Esophagus (tissue), 2 donors: ENCODE measurements around the gene ANKS1B. TPM values are rescaled to one million over a fixed set of nuclear protein-coding genes. Genes with fewer than 3 reads are reported as not detected.

Experiments used
- H3K27ac ChIP-seq, 2 donors: one replicate each; pipeline ENCODE4 v1.5.1; 2013; ENCODE audit warnings: low read depth in 2 of 2, mild to moderate bottlenecking in 2 of 2, inconsistent platforms in 1 of 2, low read length in 1 of 2, moderate library complexity in 1 of 2
- H3K27me3 ChIP-seq, 2 donors: one replicate each; pipeline ENCODE4 v1.6.1; 2013; ENCODE audit warnings: low read length in 2 of 2, control low read depth in 1 of 2, mild to moderate bottlenecking in 1 of 2; ENCODE audit not compliant: insufficient read depth in 2 of 2, control insufficient read depth in 1 of 2
- H3K36me3 ChIP-seq, 2 donors: one replicate each; pipeline ENCODE4 v1.6.1; 2013; ENCODE audit warnings: low read length in 1 of 2; ENCODE audit not compliant: control insufficient read depth in 2 of 2, insufficient read depth in 2 of 2
- H3K4me1 ChIP-seq, 2 donors: one replicate each; pipeline ENCODE4 v1.6.1; 2013; ENCODE audit warnings: low read length in 1 of 2; ENCODE audit not compliant: control insufficient read depth in 2 of 2, insufficient read depth in 2 of 2
- H3K4me3 ChIP-seq, 2 donors: one replicate each; pipeline ENCODE4 v1.5.1; 2013; ENCODE audit warnings: low read length in 2 of 2, mild to moderate bottlenecking in 2 of 2, low read depth in 1 of 2, moderate library complexity in 1 of 2
- H3K9me3 ChIP-seq, 2 donors: one replicate each; pipeline ENCODE4 v1.6.1; 2013; ENCODE audit warnings: mild to moderate bottlenecking in 2 of 2, low read depth in 1 of 2, low read length in 1 of 2, moderate library complexity in 1 of 2; ENCODE audit not compliant: control insufficient read depth in 2 of 2, insufficient read depth in 1 of 2
- WGBS, 2 donors: extraction: QIAGEN DNeasy Blood & Tissue Kit; methylation state at CpG; one replicate each; pipeline ENCODE4 v1.1.7; 2013; 5-methylcytosine and 5-hydroxymethylcytosine counted together
- polyA plus RNA-seq, 2 donors: library from polyadenylated mRNA; stranded (reverse); fragments of 200-250 nt; gene quantifications; one replicate each; pipeline ENCODE4 v1.2.3, GENCODE V29; 2013
- donor health status: healthy with polysubstance abuse.
- donor health status: Bipolar disorder and iron deficiency.

The ANKS1B gene
- polyA plus RNA-seq, 2 donors: 0.85 to 1.0 TPM

DNA sequence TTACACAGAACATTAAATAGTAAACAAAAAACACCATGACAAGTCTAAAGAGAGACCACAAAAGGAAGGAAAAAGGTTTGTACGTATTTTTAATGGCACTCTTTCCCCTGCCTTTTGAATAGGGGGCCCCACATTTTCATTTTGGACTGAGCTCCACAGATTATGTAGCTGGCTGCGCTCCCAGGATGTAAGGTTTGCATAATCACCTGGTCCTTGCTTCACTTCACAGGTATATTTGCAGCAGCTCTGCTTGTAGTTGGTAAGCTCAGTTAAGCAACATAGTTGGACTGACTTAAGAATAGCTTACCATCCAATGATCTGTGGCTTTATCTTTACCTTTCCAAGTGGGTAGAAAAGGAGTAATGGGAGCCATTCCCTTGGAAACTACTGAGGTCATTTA is 885.0 kb downstream of the ANKS1B start:
- Histone ChIP-seq H3K9me3 (no peaks in the 10 kb centered on the region), H3K4me3 (no peak overlapping the region), H3K4me1 (no peaks in the 10 kb centered on the region), H3K27me3 (no peaks in the 10 kb centered on the region), H3K36me3 (no peaks in the 10 kb centered on the region), H3K27ac (no peak overlapping the region)
- WGBS, 2 donors: 70 to 76% methylated on average over 2 of the region's 2 CpGs

- H3K9me3 ChIP-seq: no peaks in the 10 kb centered on the region
- no peak overlapping the region for H3K27ac ChIP-seq
- H3K27me3 ChIP-seq: no peaks in the 10 kb centered on the region
- H3K4me1 ChIP-seq: no peaks in the 10 kb centered on the region
- WGBS, 2 donors: 92 to 95% methylated on average over 2 of the region's 2 CpGs
- no peaks in the 10 kb centered on the region for H3K36me3 ChIP-seq
- H3K4me3 ChIP-seq: no peak overlapping the region
These were observed 887.6 kb downstream of the ANKS1B start for GRCh38 chr12:99097171-99097570.

GRCh38 chr12:99093166-99093565 is 891.6 kb downstream of the ANKS1B start:
- 43 to 46% methylated on average over 3 of the region's 3 CpGs for WGBS, 2 donors
- H3K4me1 ChIP-seq: no peaks in the 10 kb centered on the region
- H3K4me3 ChIP-seq: no peak overlapping the region
- H3K27me3 ChIP-seq: no peaks in the 10 kb centered on the region
- H3K36me3 ChIP-seq: no peaks in the 10 kb centered on the region
- H3K27ac ChIP-seq: no peak overlapping the region
- H3K9me3 ChIP-seq: no peaks in the 10 kb centered on the region

DNA sequence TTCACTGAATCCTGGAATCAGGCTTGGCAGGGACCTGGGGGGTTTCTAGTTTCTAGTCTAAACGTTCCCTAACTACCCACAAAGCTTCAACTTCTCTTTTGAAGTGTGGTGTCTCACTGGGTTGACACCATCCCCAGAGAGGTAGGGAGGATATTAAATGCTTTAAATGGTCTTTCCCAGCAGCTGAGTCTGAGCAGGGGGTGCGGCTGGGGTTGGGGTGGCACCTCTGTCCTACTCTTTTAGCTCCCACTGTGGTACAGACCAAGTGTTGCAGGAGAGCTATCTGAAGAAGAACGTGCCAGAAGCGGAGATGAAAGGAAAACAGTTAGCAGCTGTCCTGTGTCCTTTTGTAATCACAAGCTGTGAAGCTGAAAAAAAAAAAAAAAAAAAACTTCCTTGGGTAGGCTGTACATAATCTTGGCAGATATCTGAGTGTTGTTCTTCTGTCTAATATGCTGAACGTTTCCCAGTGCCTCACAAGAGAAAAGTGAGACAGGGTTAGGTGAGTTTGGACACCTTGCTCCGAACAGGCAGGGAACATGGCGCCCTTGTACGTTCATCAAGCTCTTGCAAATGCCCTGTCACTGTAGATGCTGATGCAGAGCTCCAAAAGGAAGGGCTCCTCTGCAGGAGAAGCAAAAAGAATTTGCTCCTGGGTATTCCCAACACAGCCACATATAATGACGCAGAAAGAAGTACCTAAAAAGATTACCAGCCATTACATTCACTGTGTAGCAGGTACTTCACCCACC is 892.5 kb downstream of the ANKS1B start:
- Histone ChIP-seq H3K4me1 (no peaks in the 10 kb centered on the region), H3K9me3 (no peaks in the 10 kb centered on the region), H3K27ac (no peak overlapping the region), H3K4me3 (no peak overlapping the region), H3K36me3 (no peaks in the 10 kb centered on the region), H3K27me3 (no peaks in the 10 kb centered on the region)
- WGBS, 2 donors: 66 to 69% methylated on average over 9 of the region's 9 CpGs

DNA sequence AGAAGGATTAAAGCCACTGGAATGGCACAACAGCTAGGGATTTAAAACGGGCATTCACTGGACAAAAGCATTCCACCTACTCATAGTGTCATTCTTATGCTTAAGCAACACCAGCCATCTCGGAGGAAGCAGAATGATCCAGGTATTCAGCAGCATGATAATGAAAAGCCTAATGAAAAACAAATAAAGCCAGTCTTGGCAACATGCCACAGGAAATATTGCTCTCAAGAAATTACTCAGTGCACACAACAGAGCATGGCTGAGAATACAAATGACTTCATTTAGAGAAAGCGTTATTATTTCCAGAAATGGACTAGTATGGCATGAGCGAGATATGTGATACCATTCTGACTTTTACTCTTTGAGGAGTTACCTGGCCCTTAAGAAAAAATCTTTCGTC is 897.5 kb downstream of the ANKS1B start:
- Histone ChIP-seq H3K4me3 (no peak overlapping the region), H3K4me1 (no peaks in the 10 kb centered on the region), H3K36me3 (no peaks in the 10 kb centered on the region), H3K27ac (no peak overlapping the region), H3K27me3 (peaks cover 0 to 2% of the 10 kb centered on the region in 2 donors), H3K9me3 (no peaks in the 10 kb centered on the region)
- WGBS, 2 donors: 45 to 46% methylated on average over 5 of the region's 5 CpGs

- Histone ChIP-seq H3K27ac (no peak overlapping the region), H3K36me3 (no peaks in the 10 kb centered on the region), H3K4me3 (no peak overlapping the region), H3K9me3 (no peaks in the 10 kb centered on the region), H3K4me1 (no peaks in the 10 kb centered on the region), H3K27me3 (no peaks in the 10 kb centered on the region)
- WGBS, 2 donors: 88 to 90% methylated on average over 15 of the region's 15 CpGs
These were observed 904.9 kb downstream of the ANKS1B start for GRCh38 chr12:99079811-99080210.

DNA sequence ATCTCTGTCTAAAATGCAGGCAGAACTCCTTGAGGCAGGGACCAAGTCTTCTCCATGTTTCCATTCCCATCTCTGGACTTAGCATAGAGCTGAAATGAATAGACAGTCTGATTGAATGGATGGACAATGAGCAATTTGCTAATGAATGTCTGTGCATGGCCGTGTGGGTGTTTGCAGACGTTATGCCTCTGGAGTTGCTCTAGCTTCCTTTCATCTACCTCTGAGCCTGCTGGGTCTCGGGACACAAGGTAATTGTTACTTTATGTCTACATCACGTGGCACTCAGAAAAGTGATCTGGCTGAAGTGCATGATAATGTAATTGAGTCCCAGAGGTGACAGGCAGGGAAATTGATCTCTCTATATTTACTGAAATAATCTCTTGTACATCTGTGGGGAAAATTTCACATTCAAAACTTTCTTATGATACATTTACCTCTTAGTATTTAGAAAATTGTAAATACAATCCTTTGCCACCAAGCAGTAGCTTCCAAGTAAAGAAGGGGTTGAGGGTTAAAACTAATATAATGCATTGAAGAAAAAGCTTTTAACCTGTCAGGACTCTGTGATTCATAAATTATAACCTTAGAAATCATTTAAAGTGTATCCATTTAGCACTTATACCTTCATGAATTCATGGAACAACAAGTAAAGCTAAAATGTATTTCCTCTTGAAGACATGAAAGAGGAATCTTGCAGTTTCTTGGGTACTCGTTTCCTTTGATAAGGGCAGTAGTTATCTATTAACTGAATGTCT is 915.6 kb downstream of the ANKS1B start:
- H3K4me3 ChIP-seq: no peak overlapping the region
- no peaks in the 10 kb centered on the region for H3K36me3 ChIP-seq
- no peak overlapping the region for H3K27ac ChIP-seq
- H3K9me3 ChIP-seq: no peaks in the 10 kb centered on the region
- WGBS, 2 donors: 45 to 59% methylated on average over 5 of the region's 5 CpGs
- H3K4me1 ChIP-seq: no peaks in the 10 kb centered on the region
- no peaks in the 10 kb centered on the region for H3K27me3 ChIP-seq

DNA sequence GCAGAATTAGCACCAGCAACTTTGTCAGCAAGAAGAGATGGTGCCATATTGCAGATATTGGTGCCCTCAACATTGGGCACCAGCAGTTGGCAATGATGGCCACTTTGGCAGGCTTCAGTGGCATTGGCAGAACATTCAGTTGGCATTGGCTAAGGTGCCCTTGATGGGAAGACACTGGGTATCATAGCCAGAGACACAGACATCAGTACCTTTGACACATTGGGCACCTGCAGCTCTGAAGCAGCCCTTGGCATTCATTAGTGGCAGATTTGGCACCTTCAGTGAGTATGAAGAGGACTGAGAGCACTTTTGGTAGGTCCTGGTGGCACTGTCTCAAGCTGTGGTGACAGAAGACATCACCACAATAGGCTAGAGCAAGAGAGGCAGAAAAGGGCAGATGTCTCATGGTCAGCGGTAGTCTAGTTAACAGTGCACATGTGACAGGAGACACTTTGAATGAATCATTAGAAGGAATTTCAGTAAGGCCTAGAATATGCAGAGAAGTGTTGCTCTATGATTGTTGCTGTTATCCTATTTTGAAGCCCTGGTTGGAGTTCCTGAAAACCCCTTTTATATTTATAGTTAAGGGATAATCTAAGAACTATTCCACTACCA is 917.5 kb downstream of the ANKS1B start:
- Histone ChIP-seq H3K27ac (no peak overlapping the region), H3K4me3 (no peak overlapping the region), H3K27me3 (no peaks in the 10 kb centered on the region), H3K9me3 (no peaks in the 10 kb centered on the region), H3K4me1 (no peaks in the 10 kb centered on the region), H3K36me3 (no peaks in the 10 kb centered on the region)
- whole genome bisulfite sequencing, 2 donors: 97 to 100% methylated on average over 1 of the region's 1 CpG

DNA sequence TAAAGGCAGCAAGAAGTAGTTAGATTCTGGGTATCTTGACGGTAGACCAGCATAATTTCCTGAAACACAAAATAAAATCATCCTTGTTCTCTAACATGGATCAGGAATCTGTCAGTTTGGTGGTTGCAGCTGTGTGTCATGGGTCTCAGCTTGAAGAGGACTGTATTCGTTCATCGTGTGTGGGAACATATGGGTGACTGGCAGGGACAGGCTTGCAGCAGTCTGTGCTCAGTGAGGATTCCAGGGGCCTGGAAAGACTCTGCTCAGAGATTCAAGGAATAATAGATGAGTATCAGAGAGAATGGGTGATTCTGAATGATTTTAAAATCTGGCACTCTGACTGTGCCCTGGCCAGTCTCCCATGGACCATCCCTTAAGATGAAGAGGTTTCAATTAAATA is 918.0 kb downstream of the ANKS1B start:
- no peaks in the 10 kb centered on the region for H3K36me3 ChIP-seq
- no peaks in the 10 kb centered on the region for H3K9me3 ChIP-seq
- no peak overlapping the region for H3K27ac ChIP-seq
- WGBS, 2 donors: 82 to 83% methylated on average over 3 of the region's 3 CpGs
- H3K4me1 ChIP-seq: no peaks in the 10 kb centered on the region
- no peak overlapping the region for H3K4me3 ChIP-seq
- H3K27me3 ChIP-seq: no peaks in the 10 kb centered on the region
